Measurements from ENCODE around the gene APOA4. TPM values are rescaled to one million over a fixed set of nuclear protein-coding genes. Genes with fewer than 3 reads are reported as not detected.

APOA4 gene
- total and polyA plus RNA-seq, 9 of the 15 experiments (the other 6 are each of a cell fraction or from before 2014, with no cell fraction given) = 0.07 TPM; not detected in 8

DNA sequence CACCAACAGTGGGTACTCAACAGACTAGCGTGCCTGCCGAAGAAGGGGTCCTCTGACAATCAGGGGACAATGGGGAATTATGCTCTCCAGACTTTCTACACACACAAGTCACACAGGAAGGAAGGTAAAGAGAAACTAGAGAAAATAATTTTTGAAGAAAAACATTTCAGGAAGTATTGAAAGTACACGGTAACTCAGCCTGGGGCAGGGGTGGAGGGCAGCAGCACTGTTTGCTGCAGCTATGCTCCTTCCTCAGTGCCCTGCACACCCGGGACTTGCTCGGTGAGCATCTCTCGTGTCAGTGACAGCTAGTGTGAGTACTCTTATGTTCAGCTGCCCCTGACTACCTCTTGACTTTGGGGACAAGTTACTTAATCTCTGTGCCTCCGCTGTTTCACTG is 32.3 kb upstream of the APOA4 start:
- Histone ChIP-seq H3K9me3 (replicated peaks; ENCODE audit: control insufficient read depth, insufficient read depth, low read depth, low read length) (no peaks in the 10 kb centered on the region), H2AFZ (ENCODE audit: low read depth, low read length) (no peak overlapping the region), H3K4me2 (ENCODE audit: insufficient read depth, low read length) (no peak overlapping the region), H3K36me3 (ENCODE audit: control insufficient read depth, insufficient read depth, low read length) (peaks cover 43% of the 10 kb centered on the region; the same call in 2 of the 3 replicates), H3K4me1 (replicated peaks in 1 of 2; ENCODE audit: control insufficient read depth in 2 of 2, insufficient read depth in 2 of 2, low read length in 2 of 2) (peaks cover under 1 to 18% of the 10 kb centered on the region in 2 experiments; a peak in 3 of 5 replicates), H3K9ac (ENCODE audit: insufficient read depth in 1 of 2, low read depth in 2 of 2, low read length in 2 of 2) (no peak overlapping the region), H3K4me3 (no peak overlapping the region), H4K20me1 (replicated peaks; ENCODE audit: control insufficient read depth, insufficient read depth, low read length) (no peaks in the 10 kb centered on the region), H3K9me1 (ENCODE audit: control insufficient read depth, insufficient read depth, low read length) (no peaks in the 10 kb centered on the region), H3K27me3 (ENCODE audit: control insufficient read depth in 2 of 2, insufficient read depth in 2 of 2, low read length in 2 of 2) (no peaks in the 10 kb centered on the region), H3K79me2 (ENCODE audit: control insufficient read depth, insufficient read depth, low read length) (no peaks in the 10 kb centered on the region), H3K27ac (ENCODE audit: extremely low read depth, low read depth, low read length) (no peak overlapping the region)
- no TSS peak for BruUV-seq (replicated peaks)
- ChIA-PET POLR2A (no interaction called here), CTCF (ENCODE audit: low intra/inter-chr PET ratio) (no interaction called here)
- no peak for FAIRE-seq
- in situ Hi-C loops (cut with MboI) = no loop called here
- WGBS (ENCODE audit: insufficient coverage, low coverage, missing lambda C conversion rate) = 97% methylated on average over 7 of the region's 7 CpGs
- intact Hi-C loops (cut with micrococcal nuclease) = no loop called here
- no peak for ATAC-seq
- TF ChIP-seq ZEB2 (IDR thresholded peaks at IDR 0.05) = no peak
- no peak for TF ChIP-seq FOXK2 (conservative IDR thresholded peaks at IDR 0.05 in 1 of 2, IDR thresholded peaks at IDR 0.05 in 1 of 2; ENCODE audit: low read depth in 2 of 2)
- TF ChIP-seq SOX6 (IDR thresholded peaks at IDR 0.05) = no peak
- TF ChIP-seq KLF16 (IDR thresholded peaks at IDR 0.05) = no peak
- TF ChIP-seq NCOA1 (IDR thresholded peaks at IDR 0.05; ENCODE audit: low read depth) = no peak
- no peak for DNase-seq (ENCODE audit: extremely low read depth in 1 of 4, low spot score in 3 of 4)

GRCh38 chr11:116853461-116854073 is 30.5 kb upstream of the APOA4 start:
- H3K27ac ChIP-seq (ENCODE audit: extremely low read depth, low read depth, low read length) = no peak overlapping the region
- POLR2A ChIA-PET = no interaction called here
- in situ Hi-C loops (cut with MboI) = no loop called here
- H3K27me3 ChIP-seq (ENCODE audit: control insufficient read depth in 2 of 2, insufficient read depth in 2 of 2, low read length in 2 of 2) = no peaks in the 10 kb centered on the region
- no peaks in the 10 kb centered on the region for H3K9me1 ChIP-seq (ENCODE audit: control insufficient read depth, insufficient read depth, low read length)
- no peaks in the 10 kb centered on the region for H3K9me3 ChIP-seq (replicated peaks; ENCODE audit: control insufficient read depth, insufficient read depth, low read depth, low read length)
- peaks cover 44% of the 10 kb centered on the region; the same call in 2 of the 3 replicates for H3K36me3 ChIP-seq (ENCODE audit: control insufficient read depth, insufficient read depth, low read length)
- no TSS peak for BruUV-seq (replicated peaks)
- no peak overlapping the region for H3K4me2 ChIP-seq (ENCODE audit: insufficient read depth, low read length)
- H2AFZ ChIP-seq (ENCODE audit: low read depth, low read length) = no peak overlapping the region
- H3K4me1 ChIP-seq (replicated peaks in 1 of 2; ENCODE audit: control insufficient read depth in 2 of 2, insufficient read depth in 2 of 2, low read length in 2 of 2) = peaks cover 0 to 14% of the 10 kb centered on the region in 2 experiments; a peak in 3 of 5 replicates
- no peaks in the 10 kb centered on the region for H3K79me2 ChIP-seq (ENCODE audit: control insufficient read depth, insufficient read depth, low read length)
- H4K20me1 ChIP-seq (replicated peaks; ENCODE audit: control insufficient read depth, insufficient read depth, low read length) = no peaks in the 10 kb centered on the region
- FAIRE-seq (no peak), DNase-seq (ENCODE audit: extremely low read depth in 1 of 4, low spot score in 3 of 4) (no peak), ATAC-seq (peak; percentile 60)
- no peak overlapping the region for H3K9ac ChIP-seq (ENCODE audit: insufficient read depth in 1 of 2, low read depth in 2 of 2, low read length in 2 of 2)
- H3K4me3 ChIP-seq = no peak overlapping the region
- CTCF ChIA-PET (ENCODE audit: low intra/inter-chr PET ratio) = no interaction called here
- intact Hi-C loops (cut with micrococcal nuclease) = no loop called here
- 58% methylated on average over 6 of the region's 6 CpGs for WGBS (ENCODE audit: insufficient coverage, low coverage, missing lambda C conversion rate)
- 0 out of 2 replicates have a peak, but pooled peaks have one; percentile 24 for TF ChIP-seq ETV1 (tag; conservative IDR thresholded peaks at IDR 0.05; ENCODE audit: low read depth)
- TF ChIP-seq NFIX (CRISPR knock-in tag; IDR thresholded peaks at IDR 0.05; ENCODE audit: low read depth) = no peak
- TF ChIP-seq MAFK (IDR thresholded peaks at IDR 0.05; ENCODE audit: low read length) = 0 out of 2 replicates have a peak, but pooled peaks have one; percentile 17
- no peak for TF ChIP-seq SMARCA5 (IDR thresholded peaks at IDR 0.05)
- TF ChIP-seq ARHGAP35 (IDR thresholded peaks at IDR 0.05; ENCODE audit: partially characterized antibody) = no peak
- TF ChIP-seq TCF3 (CRISPR knock-in tag; IDR thresholded peaks at IDR 0.05) = no peak
- TF ChIP-seq MEF2D (tag; conservative IDR thresholded peaks at IDR 0.05; ENCODE audit: low read depth) = no peak
- no peak for TF ChIP-seq NCOR1 (IDR thresholded peaks at IDR 0.05)
- TF ChIP-seq, protein P1, sequence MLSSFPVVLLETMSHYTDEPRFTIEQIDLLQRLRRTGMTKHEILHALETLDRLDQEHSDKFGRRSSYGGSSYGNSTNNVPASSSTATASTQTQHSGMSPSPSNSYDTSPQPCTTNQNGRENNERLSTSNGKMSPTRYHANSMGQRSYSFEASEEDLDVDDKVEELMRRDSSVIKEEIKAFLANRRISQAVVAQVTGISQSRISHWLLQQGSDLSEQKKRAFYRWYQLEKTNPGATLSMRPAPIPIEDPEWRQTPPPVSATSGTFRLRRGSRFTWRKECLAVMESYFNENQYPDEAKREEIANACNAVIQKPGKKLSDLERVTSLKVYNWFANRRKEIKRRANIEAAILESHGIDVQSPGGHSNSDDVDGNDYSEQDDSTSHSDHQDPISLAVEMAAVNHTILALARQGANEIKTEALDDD (IDR thresholded peaks at IDR 0.05) = peak; percentile 89
- no peak for TF ChIP-seq ZNF449 (CRISPR knock-in tag; IDR thresholded peaks at IDR 0.05)
- no peak for TF ChIP-seq POLR3G (IDR thresholded peaks at IDR 0.05; ENCODE audit: extremely low read depth, insufficient read length, insufficient replicate concordance)
- TF ChIP-seq BRD4 (IDR thresholded peaks at IDR 0.05) = no peak
